ENCODE measurements around the gene KCNJ14. TPM values are rescaled to one million over a fixed set of nuclear protein-coding genes. Genes with fewer than 3 reads are reported as not detected.

The KCNJ14 gene
- total and polyA plus RNA-seq, 2 donors (not counting 3 experiments of a cell fraction or from before 2014, with no cell fraction given): 0.26 to 1.4 TPM

DNA sequence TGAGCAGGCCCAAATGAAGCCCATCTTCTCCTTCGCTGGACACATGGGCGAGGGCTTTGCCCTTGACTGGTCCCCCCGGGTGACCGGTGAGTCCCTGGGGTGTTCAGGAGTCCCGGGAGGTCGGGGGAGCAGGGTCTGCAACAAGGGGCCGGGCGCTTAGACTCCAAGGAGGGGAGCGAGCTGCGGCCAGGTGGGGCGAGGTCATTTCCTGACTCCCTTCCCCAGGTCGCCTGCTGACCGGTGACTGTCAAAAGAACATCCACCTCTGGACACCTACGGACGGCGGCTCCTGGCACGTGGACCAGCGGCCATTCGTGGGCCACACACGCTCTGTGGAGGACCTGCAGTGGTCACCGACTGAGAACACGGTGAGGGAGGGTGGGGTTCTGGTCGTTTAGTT, 4.9 kb upstream of the KCNJ14 start:
- H2AFZ ChIP-seq (ENCODE audit: low read depth, low read length): no peak overlapping the region
- H3K79me2 ChIP-seq (ENCODE audit: control insufficient read depth, insufficient read depth, low read length): peaks cover 16% of the 10 kb centered on the region
- no peaks in the 10 kb centered on the region for H3K27me3 ChIP-seq (ENCODE audit: control insufficient read depth in 2 of 2, insufficient read depth in 2 of 2, low read length in 2 of 2)
- no TSS peak for BruUV-seq (replicated peaks)
- DNase-seq (ENCODE audit: low read depth, low spot score) (no peak), FAIRE-seq (no peak)
- no peak overlapping the region for H3K4me2 ChIP-seq (ENCODE audit: insufficient read depth, low read length)
- H3K4me3 ChIP-seq (replicated peaks in 1 of 3; ENCODE audit: insufficient read depth in 1 of 3, low read depth in 1 of 3, low read length in 3 of 3): no peak overlapping the region
- POLR2A ChIA-PET: no interaction called here
- no peaks in the 10 kb centered on the region for H3K9me1 ChIP-seq (replicated peaks; ENCODE audit: control insufficient read depth, extremely low read depth, insufficient read depth, low read length)
- H3K4me1 ChIP-seq (ENCODE audit: control insufficient read depth, extremely low read depth, insufficient read depth, low read length): peaks cover 6% of the 10 kb centered on the region
- H3K27ac ChIP-seq (ENCODE audit: insufficient read depth, low read depth, low read length): no peak overlapping the region
- TF ChIP-seq, protein P1, sequence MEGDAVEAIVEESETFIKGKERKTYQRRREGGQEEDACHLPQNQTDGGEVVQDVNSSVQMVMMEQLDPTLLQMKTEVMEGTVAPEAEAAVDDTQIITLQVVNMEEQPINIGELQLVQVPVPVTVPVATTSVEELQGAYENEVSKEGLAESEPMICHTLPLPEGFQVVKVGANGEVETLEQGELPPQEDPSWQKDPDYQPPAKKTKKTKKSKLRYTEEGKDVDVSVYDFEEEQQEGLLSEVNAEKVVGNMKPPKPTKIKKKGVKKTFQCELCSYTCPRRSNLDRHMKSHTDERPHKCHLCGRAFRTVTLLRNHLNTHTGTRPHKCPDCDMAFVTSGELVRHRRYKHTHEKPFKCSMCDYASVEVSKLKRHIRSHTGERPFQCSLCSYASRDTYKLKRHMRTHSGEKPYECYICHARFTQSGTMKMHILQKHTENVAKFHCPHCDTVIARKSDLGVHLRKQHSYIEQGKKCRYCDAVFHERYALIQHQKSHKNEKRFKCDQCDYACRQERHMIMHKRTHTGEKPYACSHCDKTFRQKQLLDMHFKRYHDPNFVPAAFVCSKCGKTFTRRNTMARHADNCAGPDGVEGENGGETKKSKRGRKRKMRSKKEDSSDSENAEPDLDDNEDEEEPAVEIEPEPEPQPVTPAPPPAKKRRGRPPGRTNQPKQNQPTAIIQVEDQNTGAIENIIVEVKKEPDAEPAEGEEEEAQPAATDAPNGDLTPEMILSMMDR (IDR thresholded peaks at IDR 0.05; ENCODE audit: extremely low read depth in 1 of 2, insufficient read depth in 1 of 2, low read depth in 1 of 2, low read length in 2 of 2): no peak
- TF ChIP-seq FOS (IDR thresholded peaks at IDR 0.05; ENCODE audit: borderline replicate concordance, insufficient read depth, low read length): no peak
- no peak for TF ChIP-seq POLR2AphosphoS5 (IDR thresholded peaks at IDR 0.05; ENCODE audit: insufficient read depth, low read depth, low read length)
- TF ChIP-seq, protein P2, sequence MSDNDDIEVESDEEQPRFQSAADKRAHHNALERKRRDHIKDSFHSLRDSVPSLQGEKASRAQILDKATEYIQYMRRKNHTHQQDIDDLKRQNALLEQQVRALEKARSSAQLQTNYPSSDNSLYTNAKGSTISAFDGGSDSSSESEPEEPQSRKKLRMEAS (IDR thresholded peaks at IDR 0.05; ENCODE audit: insufficient read depth, insufficient read length): no peak
- no peak for TF ChIP-seq POLR2A (IDR thresholded peaks at IDR 0.05; ENCODE audit: low read depth, low read length)
- TF ChIP-seq GATA2 (IDR thresholded peaks at IDR 0.05; ENCODE audit: insufficient read depth, insufficient read length, low read depth, low read length): no peak
- no peak for TF ChIP-seq MYC (IDR thresholded peaks at IDR 0.05; ENCODE audit: low read depth, low read length)
- no peak overlapping the region for H3K9ac ChIP-seq (replicated peaks; ENCODE audit: extremely low read depth, insufficient read depth, low read length)
- no peaks in the 10 kb centered on the region for H3K9me3 ChIP-seq (replicated peaks; ENCODE audit: control insufficient read depth, insufficient read depth, low read length)
- intact Hi-C loops (cut with micrococcal nuclease) (no loop called here), dilution Hi-C loops (cut with MboI; ENCODE audit: extremely low pct_ligation_motif_present, low sequenced_read_pairs) (no loop called here)
- H3K36me3 ChIP-seq (ENCODE audit: control insufficient read depth in 2 of 2, extremely low read depth in 1 of 2, insufficient read depth in 2 of 2, low read length in 2 of 2): peaks cover 4 to 34% of the 10 kb centered on the region in 2 experiments
- CTCF ChIA-PET: interaction anchor here (0.6 to 1.3 kb wide), 3 partner anchors 31 to 128 kb away, joined by 3 to 4 read pairs (median 3); no protein-coding TSS in a partner anchor
- H4K20me1 ChIP-seq (replicated peaks; ENCODE audit: control insufficient read depth, extremely low read depth, insufficient read depth, low read length): no peaks in the 10 kb centered on the region
